ENCODE measurements around the gene PAQR7. TPM values are rescaled to one million over a fixed set of nuclear protein-coding genes. Genes with fewer than 3 reads are reported as not detected.

PAQR7 gene
- 13.6 and 15.3 TPM in 2 replicates for total RNA-seq

GRCh38 chr1:25875154-25875855 is at the start of gene PAQR7:
PAQR7 (minus strand) TSS chr1:25875708; CDS start chr1:25863839, 11,869 bp downstream.

GRCh38 chr1:25905680-25906643 is 30.5 kb upstream of the PAQR7 start, which contains the start of gene STMN1:
STMN1 (minus strand) TSS chr1:25906419; CDS start chr1:25904676, 1,743 bp downstream.

GRCh38 chr1:25858906-25859789 is 16.4 kb downstream of the PAQR7 start, which contains the start of gene AUNIP:
AUNIP (minus strand) TSS chr1:25859457; CDS start chr1:25859357, 100 bp downstream.

GRCh38 chr1:25819491-25820246 is 55.8 kb downstream of the PAQR7 start, which contains the start of gene MTFR1L:
MTFR1L (plus strand) TSS chr1:25819954; CDS start chr1:25823105, 3,151 bp downstream.

Other genes with a start within 250 kb of the PAQR7 start
- 52.6 and 63.2 TPM in 2 replicates for gene SELENON, start 75.5 kb downstream of the PAQR7 start, total RNA-seq
- 45.1 and 47.3 TPM in 2 replicates for gene MTFR1L, start 55.8 kb downstream of the PAQR7 start, total RNA-seq
- gene AUNIP, start 16.3 kb downstream of the PAQR7 start, total RNA-seq: 0.30 and 0.78 TPM in 2 replicates
- 22.4 and 28.7 TPM in 2 replicates for gene STMN1, start 30.7 kb upstream of the PAQR7 start, total RNA-seq
- 11.2 and 12.1 TPM in 2 replicates for gene PAFAH2, start 122.4 kb upstream of the PAQR7 start, total RNA-seq
- gene EXTL1, start 146.1 kb upstream of the PAQR7 start, total RNA-seq: 0.20 and 0.33 TPM in 2 replicates
- not detected in 2 replicates for gene SLC30A2, start 170.4 kb upstream of the PAQR7 start, total RNA-seq
- 0.07 and 0.30 TPM in 2 replicates for gene TRIM63, start 191.9 kb upstream of the PAQR7 start, total RNA-seq
- gene PDIK1L, start 236.1 kb upstream of the PAQR7 start, total RNA-seq: 3.5 and 4.1 TPM in 2 replicates